OCI-LY3 (cell line): Measurements from ENCODE around the gene DENND4A.

Experiments
- H2AFZ ChIP-seq: fragments of 200-600, 300-600 bp; shearing (Covaris generic); 2 replicates; pipeline ENCODE4 v1.6.0; 2014; ENCODE audit warnings: antibody characterized with exemption, low read depth, low read length
- H3K27ac ChIP-seq: fragments of 200-600, 300-600 bp; sonication (generic); 2 replicates; pipeline ENCODE4 v1.5.1; 2014; ENCODE audit warnings: mild to moderate bottlenecking, low read length, moderate library complexity, mixed read lengths
- H3K27me3 ChIP-seq: fragments of 200-600, 300-600 bp; sonication (generic); 2 replicates; pipeline ENCODE4 v1.6.1; 2014; ENCODE audit warnings: low read depth, low read length, mixed read lengths
- H3K36me3 ChIP-seq: fragments of 200-600, 300-600 bp; sonication (generic); replicated peaks from 2 replicates; pipeline ENCODE3; 2014; ENCODE audit warnings: low read depth, low read length, mixed read lengths
- H3K4me1 ChIP-seq: fragments of 300-600, 200-600 bp; sonication (generic); 2 replicates; pipeline ENCODE4 v1.6.1; 2014; ENCODE audit warnings: low read length, mixed read lengths
- H3K4me2 ChIP-seq: fragments of 200-600, 300-600 bp; sonication (generic); 2 replicates; pipeline ENCODE4 v1.6.1; 2014; ENCODE audit warnings: low read length, mixed read lengths
- H3K4me3 ChIP-seq: fragments of 300-600, 200-600 bp; sonication (generic); 2 replicates; pipeline ENCODE4 v1.5.1; 2014; ENCODE audit warnings: antibody characterized with exemption, mild to moderate bottlenecking, low read length, moderate library complexity
- H3K79me2 ChIP-seq: fragments of 300-600, 200-600 bp; shearing (Covaris generic); 2 replicates; pipeline ENCODE4 v1.6.1; 2014; ENCODE audit warnings: mild to moderate bottlenecking, low read length, mixed read lengths
- H3K9ac ChIP-seq: fragments of 300-600, 200-600 bp; shearing (Covaris generic); 2 replicates; pipeline ENCODE4 v1.6.0; 2014; ENCODE audit warnings: mild to moderate bottlenecking, low read length, moderate library complexity
- H3K9me3 ChIP-seq: fragments of 200-600, 300-600 bp; shearing (Covaris generic); 2 replicates; pipeline ENCODE4 v1.6.1; 2014; ENCODE audit warnings: low read length, mixed read lengths; ENCODE audit not compliant: insufficient read depth
- H4K20me1 ChIP-seq: fragments of 200-600, 300-600 bp; sonication (generic); 2 replicates; pipeline ENCODE4 v1.6.1; 2016; ENCODE audit warnings: low read length, mixed read lengths; ENCODE audit not compliant: insufficient read depth
- EZH2phosphoT487 ChIP-seq: fragments of 200-600 bp; shearing (Covaris generic); IDR thresholded peaks from 2 replicates; pipeline ENCODE4 v1.6.1; 2018; ENCODE audit warnings: antibody characterized with exemption, mixed run types, low read depth
- TF ChIP-seq, protein P1 (sequence below): fragments of 200-600, 300-600 bp; sonication (generic); IDR thresholded peaks from 2 replicates; pipeline ENCODE4 v1.5.1; 2014; ENCODE audit warnings: antibody characterized with exemption, low read length, low read depth

DENND4A gene

DNA sequence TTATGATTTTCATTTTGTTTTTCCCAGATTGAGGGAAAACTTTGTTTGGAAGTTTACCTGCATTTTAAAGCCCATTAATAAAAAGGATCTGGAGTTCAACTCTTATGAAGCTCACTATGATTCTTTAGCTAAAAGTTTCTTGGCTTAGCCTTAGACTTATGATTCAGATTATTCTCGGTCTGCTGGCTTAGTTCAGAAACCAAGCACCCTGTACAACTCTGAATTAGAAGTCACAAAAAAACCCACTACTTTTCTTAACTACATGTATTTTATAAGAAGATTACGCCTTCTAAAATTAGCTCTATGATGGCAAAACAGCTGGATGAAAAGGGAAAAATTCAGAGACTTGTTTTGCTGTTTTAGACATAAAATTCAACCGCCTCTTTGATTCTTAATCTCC lies 14.3 kb upstream of the DENND4A start:
- TF ChIP-seq, protein P1, sequence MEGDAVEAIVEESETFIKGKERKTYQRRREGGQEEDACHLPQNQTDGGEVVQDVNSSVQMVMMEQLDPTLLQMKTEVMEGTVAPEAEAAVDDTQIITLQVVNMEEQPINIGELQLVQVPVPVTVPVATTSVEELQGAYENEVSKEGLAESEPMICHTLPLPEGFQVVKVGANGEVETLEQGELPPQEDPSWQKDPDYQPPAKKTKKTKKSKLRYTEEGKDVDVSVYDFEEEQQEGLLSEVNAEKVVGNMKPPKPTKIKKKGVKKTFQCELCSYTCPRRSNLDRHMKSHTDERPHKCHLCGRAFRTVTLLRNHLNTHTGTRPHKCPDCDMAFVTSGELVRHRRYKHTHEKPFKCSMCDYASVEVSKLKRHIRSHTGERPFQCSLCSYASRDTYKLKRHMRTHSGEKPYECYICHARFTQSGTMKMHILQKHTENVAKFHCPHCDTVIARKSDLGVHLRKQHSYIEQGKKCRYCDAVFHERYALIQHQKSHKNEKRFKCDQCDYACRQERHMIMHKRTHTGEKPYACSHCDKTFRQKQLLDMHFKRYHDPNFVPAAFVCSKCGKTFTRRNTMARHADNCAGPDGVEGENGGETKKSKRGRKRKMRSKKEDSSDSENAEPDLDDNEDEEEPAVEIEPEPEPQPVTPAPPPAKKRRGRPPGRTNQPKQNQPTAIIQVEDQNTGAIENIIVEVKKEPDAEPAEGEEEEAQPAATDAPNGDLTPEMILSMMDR: no peak
- TF ChIP-seq EZH2phosphoT487: no peak
- Histone ChIP-seq H3K4me3 (no peak overlapping the region), H3K4me1 (peaks cover 3% of the 10 kb centered on the region), H2AFZ (no peak overlapping the region), H3K27me3 (no peaks in the 10 kb centered on the region; the same call in 1 of the 2 replicates), H3K9me3 (no peaks in the 10 kb centered on the region), H3K4me2 (no peak overlapping the region), H3K27ac (no peak overlapping the region), H4K20me1 (no peaks in the 10 kb centered on the region), H3K9ac (no peak overlapping the region), H3K79me2 (no peaks in the 10 kb centered on the region), H3K36me3 (no peaks in the 10 kb centered on the region)

DNA sequence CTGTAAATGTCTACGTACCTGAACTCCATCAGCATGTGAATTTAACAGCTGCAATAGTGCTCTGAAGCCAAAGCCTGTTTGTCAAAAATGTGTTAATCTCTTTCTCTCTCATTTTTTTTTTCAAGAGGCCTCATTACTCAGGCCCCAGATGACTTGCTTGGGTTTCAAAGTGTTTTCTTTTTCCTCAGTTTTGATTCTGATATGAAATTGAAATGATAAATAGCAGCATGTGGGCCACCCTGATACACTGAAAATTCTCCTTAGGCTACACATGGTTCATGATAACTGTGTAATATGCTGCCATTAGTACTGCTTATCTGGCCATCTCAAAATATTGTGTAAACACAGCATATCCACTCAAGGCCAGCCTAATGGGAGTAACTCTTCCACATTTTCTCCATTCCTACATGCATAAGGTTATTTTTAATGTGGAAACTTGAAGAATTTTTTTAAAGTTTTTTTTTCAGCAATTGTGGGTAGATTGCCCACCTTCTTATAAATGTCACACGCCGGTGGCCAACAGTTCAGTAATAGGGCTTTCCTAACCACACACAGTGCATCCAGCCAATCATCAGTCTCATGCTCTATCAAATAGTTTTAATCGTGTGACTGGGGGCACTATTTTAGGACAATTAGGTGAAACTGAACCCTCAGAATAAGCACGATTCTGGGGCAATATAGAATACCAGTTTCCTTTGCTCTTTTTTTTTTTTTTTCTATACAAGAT lies 13.1 kb upstream of the DENND4A start:
- Histone ChIP-seq H3K9me3 (no peaks in the 10 kb centered on the region), H3K4me3 (no peak overlapping the region), H3K4me2 (no peak overlapping the region), H3K9ac (no peak overlapping the region), H2AFZ (no peak overlapping the region), H3K27me3 (no peaks in the 10 kb centered on the region; the same call in 1 of the 2 replicates), H4K20me1 (no peaks in the 10 kb centered on the region), H3K36me3 (no peaks in the 10 kb centered on the region), H3K27ac (no peak overlapping the region), H3K79me2 (no peaks in the 10 kb centered on the region), H3K4me1 (peaks cover 10% of the 10 kb centered on the region)
- no peak for TF ChIP-seq EZH2phosphoT487
- TF ChIP-seq, protein P1: no peak

DNA sequence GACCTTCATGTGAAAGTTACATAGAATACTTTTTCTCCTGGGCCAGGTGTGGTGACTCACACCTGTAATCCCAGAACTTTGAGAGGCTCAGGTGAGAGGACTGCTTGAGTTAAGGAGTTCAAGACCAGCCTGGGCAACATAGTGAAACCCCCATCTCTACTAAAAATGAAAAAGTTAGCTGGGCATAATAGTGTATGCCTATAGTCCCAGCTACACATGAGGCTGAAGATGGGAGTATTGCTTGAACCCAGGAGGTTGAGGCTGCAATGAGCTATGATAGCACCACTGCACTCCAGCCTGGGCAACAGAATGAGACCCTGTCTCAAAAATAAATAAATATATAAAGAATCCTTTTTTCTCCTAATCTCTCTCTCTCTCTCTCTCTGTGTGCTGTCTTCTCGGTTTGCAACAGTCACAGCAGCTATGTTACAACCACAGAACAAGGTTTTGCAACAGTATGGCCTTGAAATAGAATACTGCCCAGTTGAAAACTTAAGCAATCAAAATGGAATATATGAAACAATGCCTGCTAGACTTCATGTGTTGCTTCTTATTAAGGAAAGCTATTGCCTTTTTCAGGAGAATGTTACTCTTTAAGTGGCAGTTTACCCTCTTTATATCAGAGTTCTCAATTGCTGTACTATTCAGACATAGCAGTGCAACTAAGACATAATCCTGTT lies 12.3 kb upstream of the DENND4A start:
- Histone ChIP-seq H3K4me1 (peaks cover 10% of the 10 kb centered on the region), H3K27ac (no peak overlapping the region), H2AFZ (no peak overlapping the region), H3K4me3 (no peak overlapping the region), H3K27me3 (no peaks in the 10 kb centered on the region; the same call in 1 of the 2 replicates), H3K36me3 (no peaks in the 10 kb centered on the region), H3K9ac (no peak overlapping the region), H3K9me3 (no peaks in the 10 kb centered on the region), H3K4me2 (no peak overlapping the region), H4K20me1 (no peaks in the 10 kb centered on the region), H3K79me2 (no peaks in the 10 kb centered on the region)
- TF ChIP-seq EZH2phosphoT487: no peak
- TF ChIP-seq, protein P1: no peak

DNA sequence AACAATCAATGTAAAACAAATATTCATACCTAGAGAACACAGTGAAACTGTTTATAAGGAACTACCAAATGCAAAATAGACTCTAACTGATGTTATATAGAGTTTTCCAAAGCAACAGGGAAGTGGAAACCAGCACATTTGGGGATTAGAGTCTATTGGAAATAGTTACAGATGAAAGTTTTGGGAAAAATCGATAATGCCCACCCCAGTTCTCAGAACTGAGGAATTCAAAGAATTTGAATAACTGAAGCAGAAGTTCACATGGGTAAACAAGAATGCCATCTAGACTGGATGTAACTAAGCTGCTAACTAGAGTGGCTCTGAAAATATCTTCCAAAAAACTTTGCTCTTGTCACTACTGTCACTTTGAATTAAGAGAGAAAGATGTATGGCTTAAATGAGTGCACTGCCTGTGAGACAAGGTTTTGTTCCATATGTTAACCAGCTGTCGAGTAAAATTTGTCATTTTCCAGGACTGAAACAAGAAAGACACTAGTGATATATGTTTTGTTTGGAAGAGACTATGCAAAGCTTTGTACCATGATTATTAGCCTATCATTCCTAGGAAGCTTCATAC lies 9.2 kb upstream of the DENND4A start:
- H3K4me3 ChIP-seq: no peak overlapping the region
- 0 out of 2 replicates have a peak overlapping the region, but pooled peaks have one; percentile 3 for H2AFZ ChIP-seq
- H3K9ac ChIP-seq: no peak overlapping the region
- H4K20me1 ChIP-seq: no peaks in the 10 kb centered on the region
- H3K79me2 ChIP-seq: no peaks in the 10 kb centered on the region
- peaks cover 2% of the 10 kb centered on the region; the same call in 1 of the 2 replicates for H3K27me3 ChIP-seq
- no peaks in the 10 kb centered on the region for H3K9me3 ChIP-seq
- no peak for TF ChIP-seq EZH2phosphoT487
- TF ChIP-seq, protein P1: no peak
- H3K27ac ChIP-seq: no peak overlapping the region
- peaks cover 17% of the 10 kb centered on the region for H3K4me1 ChIP-seq
- H3K36me3 ChIP-seq: no peaks in the 10 kb centered on the region
- H3K4me2 ChIP-seq: peak overlapping the region; percentile 10; the same call in 1 of the 2 replicates
